SK-N-SH (cell line): ENCODE measurements around the gene PTGES3. TPM values are rescaled to one million over a fixed set of nuclear protein-coding genes. Genes with fewer than 3 reads are reported as not detected.

Experiments
- CTCF ChIA-PET: fragments of 300-600, 350-600 bp; formaldehyde crosslinking; extraction: SDS; loops from one replicate; lab custom pipeline; 2021; lab: Yijun Ruan, JAX
- POLR2A ChIA-PET: fragments of 350-600 bp; sonication (Branson Sonifier 250); formaldehyde crosslinking; extraction: SDS; loops from one replicate; lab custom pipeline; 2020; ENCODE audit warnings: antibody characterized with exemption, inconsistent platforms; lab: Yijun Ruan, JAX
- DNase-seq: peaks from one replicate; pipeline ENCODE4 v3.0.0; 2012
- H2AFZ ChIP-seq: fragments of 200-600 bp; sonication (generic); 2 replicates; pipeline ENCODE4 v1.8.1; 2016; ENCODE audit warnings: antibody characterized with exemption, mild to moderate bottlenecking, low read depth
- H3F3A ChIP-seq: fragments of 200-600 bp; sonication (generic); replicated peaks from 2 replicates; pipeline ENCODE3; 2016; ENCODE audit warnings: antibody characterized with exemption, mild to moderate bottlenecking; ENCODE audit not compliant: insufficient read depth
- H3K27ac ChIP-seq, 2 experiments: fragments of 200-500 bp in 1 of 2; fragments of 200-600 bp in 1 of 2; sonication (Bioruptor generic) in 1 of 2; sonication (generic), shearing (Covaris generic) in 1 of 2; 2 replicates each; pipeline versions ENCODE4 v1.5.1 to v1.6.1; 2014 to 2016; ENCODE audit warnings: low read depth in 2 of 2, inconsistent platforms in 1 of 2, low read length in 1 of 2, mild to moderate bottlenecking in 1 of 2, mixed read lengths in 1 of 2
- H3K27me3 ChIP-seq: fragments of 200-600 bp; sonication (generic), shearing (Covaris generic); 2 replicates; pipeline ENCODE4 v1.6.1; 2016; ENCODE audit warnings: mixed run types; ENCODE audit not compliant: insufficient read depth
- H3K36me3 ChIP-seq, 2 experiments: fragments of 200-500 bp in 1 of 2; fragments of 200-600 bp in 1 of 2; sonication (Bioruptor generic) in 1 of 2; sonication (generic) in 1 of 2; replicated peaks in 1 of 2; 2 replicates each; pipeline versions ENCODE3 to v1.5.1; 2014 to 2016; ENCODE audit warnings: low read length in 1 of 2, mild to moderate bottlenecking in 1 of 2; ENCODE audit not compliant: insufficient read depth in 2 of 2, control insufficient read depth in 1 of 2
- H3K4me1 ChIP-seq, 2 experiments: fragments of 200-500 bp in 1 of 2; fragments of 200-600 bp in 1 of 2; sonication (Bioruptor generic) in 1 of 2; sonication (generic), shearing (Covaris generic) in 1 of 2; 2 replicates each; pipeline versions ENCODE4 v1.5.1 to v1.6.1; 2014 to 2016; ENCODE audit warnings: low read depth in 1 of 2, low read length in 1 of 2, mixed run types in 1 of 2; ENCODE audit not compliant: insufficient read depth in 2 of 2, control insufficient read depth in 1 of 2
- H3K4me2 ChIP-seq: fragments of 200-600 bp; sonication (generic), shearing (Covaris generic); 2 replicates; pipeline ENCODE4 v1.6.1; 2017; ENCODE audit warnings: mixed run types
- H3K4me3 ChIP-seq, 2 experiments: fragments of 200-500 bp in 1 of 2; fragments of 200-600 bp in 1 of 2; sonication (Bioruptor generic) in 1 of 2; sonication (generic), shearing (Covaris generic) in 1 of 2; 2 replicates each; pipeline versions ENCODE4 v1.5.1 to v1.8.1; 2014 to 2016; ENCODE audit warnings: low read depth in 2 of 2, inconsistent platforms in 1 of 2, low read length in 1 of 2, mild to moderate bottlenecking in 1 of 2, mixed read lengths in 1 of 2, moderate library complexity in 1 of 2
- H3K79me2 ChIP-seq: fragments of 200-600 bp; sonication (generic); 2 replicates; pipeline ENCODE4 v1.8.1; 2017; ENCODE audit warnings: mild to moderate bottlenecking; ENCODE audit not compliant: insufficient read depth
- H3K9ac ChIP-seq: fragments of 200-600 bp; sonication (generic); 2 replicates; pipeline ENCODE4 v1.6.1; 2017; ENCODE audit warnings: mixed run types
- H3K9me2 ChIP-seq: fragments of 200-600 bp; sonication (generic); 2 replicates; pipeline ENCODE4 v1.6.1; 2017; ENCODE audit warnings: mixed run types
- H3K9me3 ChIP-seq: fragments of 200-600 bp; sonication (generic); 2 replicates; pipeline ENCODE4 v1.6.1; 2017; ENCODE audit warnings: mixed run types, mild to moderate bottlenecking, moderate library complexity
- H4K20me1 ChIP-seq: fragments of 200-600 bp; sonication (generic); 2 replicates; pipeline ENCODE4 v1.6.1; 2017; ENCODE audit warnings: mild to moderate bottlenecking, mixed run types; ENCODE audit not compliant: insufficient read depth
- CTCF ChIP-seq: fragments of 200-600 bp; sonication (generic); IDR thresholded peaks from 2 replicates; pipeline ENCODE4 v1.6.1; 2017; ENCODE audit warnings: antibody characterized with exemption, mild to moderate bottlenecking, moderate library complexity
- EZH2phosphoT487 ChIP-seq: fragments of 200-600 bp; sonication (generic); IDR thresholded peaks from 2 replicates; pipeline ENCODE4 v1.6.1; 2017; ENCODE audit warnings: low read depth, mixed run types, mild to moderate bottlenecking, antibody characterized with exemption, moderate library complexity, borderline replicate concordance
- FOSL2 ChIP-seq: IDR thresholded peaks from 2 replicates; pipeline ENCODE4 v1.4.0; 2012; ENCODE audit warnings: low read depth, mild to moderate bottlenecking, moderate library complexity, borderline replicate concordance
- FOXJ3 ChIP-seq: sonication (generic); formaldehyde crosslinking; IDR thresholded peaks from 2 replicates; pipeline ENCODE4 v1.5.1; 2020; ENCODE audit warnings: mild to moderate bottlenecking, missing genetic modification reagents
- MXI1 ChIP-seq: IDR thresholded peaks from 2 replicates; pipeline ENCODE4 v1.6.1; 2012; ENCODE audit warnings: mild to moderate bottlenecking, low read depth, low read length, improper control_type of control experiment
- RCOR1 ChIP-seq: fragments of 150-350 bp; IDR thresholded peaks from 2 replicates; pipeline ENCODE4 v1.6.1; 2017; ENCODE audit warnings: antibody characterized with exemption, low read length
- SIN3A ChIP-seq: IDR thresholded peaks from 2 replicates; pipeline ENCODE4 v1.6.1; 2012; ENCODE audit warnings: low read depth, mild to moderate bottlenecking, low read length, moderate library complexity, borderline replicate concordance
- SMC3 ChIP-seq: IDR thresholded peaks from 2 replicates; pipeline ENCODE4 v1.6.1; 2012; ENCODE audit warnings: low read depth, low read length, improper control_type of control experiment
- USF2 ChIP-seq: fragments of 150-350 bp; IDR thresholded peaks from 2 replicates; pipeline ENCODE4 v1.6.1; 2017; ENCODE audit warnings: antibody characterized with exemption, low read length, low read depth, borderline replicate concordance
- WGBS: methylation state at CpG from one replicate; pipeline ENCODE4 v1.1.6; 2017; ENCODE audit warnings: low lambda C conversion rate; 5-methylcytosine and 5-hydroxymethylcytosine counted together
- polyA plus RNA-seq, 3 experiments: library from polyadenylated mRNA; depleted of rRNA; stranded (reverse); fragments of >200 nt; gene quantifications; 2 replicates each; pipeline ENCODE4 v1.2.3, GENCODE V29; 2012
- TF ChIP-seq, protein P1 (sequence below): IDR thresholded peaks from 2 replicates; pipeline ENCODE4 v1.4.0; 2012; ENCODE audit warnings: low read depth, borderline replicate concordance

The PTGES3 gene
- polyA plus RNA-seq, 1 of the 3 experiments (the other 2 are of a cell fraction), result 38.9 TPM

- peaks cover 87% of the 10 kb centered on the region for H3K79me2 ChIP-seq
- CTCF ChIA-PET, result interaction anchor here (0.7 to 1.5 kb wide), 3 partner anchors 25 to 56 kb away, joined by 3 to 4 read pairs (median 3); no protein-coding TSS in a partner anchor
- no peak for DNase-seq
- TF ChIP-seq USF2 (no peak), EZH2phosphoT487 (no peak), FOSL2 (no peak), MXI1 (no peak), CTCF (no peak), RCOR1 (no peak), FOXJ3 (no peak), SIN3A (no peak), SMC3 (no peak)
- TF ChIP-seq, protein P1, sequence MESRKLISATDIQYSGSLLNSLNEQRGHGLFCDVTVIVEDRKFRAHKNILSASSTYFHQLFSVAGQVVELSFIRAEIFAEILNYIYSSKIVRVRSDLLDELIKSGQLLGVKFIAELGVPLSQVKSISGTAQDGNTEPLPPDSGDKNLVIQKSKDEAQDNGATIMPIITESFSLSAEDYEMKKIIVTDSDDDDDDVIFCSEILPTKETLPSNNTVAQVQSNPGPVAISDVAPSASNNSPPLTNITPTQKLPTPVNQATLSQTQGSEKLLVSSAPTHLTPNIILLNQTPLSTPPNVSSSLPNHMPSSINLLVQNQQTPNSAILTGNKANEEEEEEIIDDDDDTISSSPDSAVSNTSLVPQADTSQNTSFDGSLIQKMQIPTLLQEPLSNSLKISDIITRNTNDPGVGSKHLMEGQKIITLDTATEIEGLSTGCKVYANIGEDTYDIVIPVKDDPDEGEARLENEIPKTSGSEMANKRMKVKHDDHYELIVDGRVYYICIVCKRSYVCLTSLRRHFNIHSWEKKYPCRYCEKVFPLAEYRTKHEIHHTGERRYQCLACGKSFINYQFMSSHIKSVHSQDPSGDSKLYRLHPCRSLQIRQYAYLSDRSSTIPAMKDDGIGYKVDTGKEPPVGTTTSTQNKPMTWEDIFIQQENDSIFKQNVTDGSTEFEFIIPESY, result no peak
- TF ChIP-seq, all 33 proteins: peak for 0
- POLR2A ChIA-PET, result interaction anchor here (0.6 kb wide), 1 partner anchor 39 kb away, joined by 3 read pairs; no protein-coding TSS in a partner anchor
- no peak overlapping the region for H2AFZ ChIP-seq
- peak overlapping the region; percentile 51; the same call in 1 of the 2 replicates for H3K9ac ChIP-seq
- peak overlapping the region; percentile 22 to 57; a peak in 3 of 4 replicates for H3K4me3 ChIP-seq
- H3K27me3 ChIP-seq, result no peaks in the 10 kb centered on the region
- H3F3A ChIP-seq, result peaks cover 41% of the 10 kb centered on the region
- peaks cover 75% of the 10 kb centered on the region for H4K20me1 ChIP-seq
- H3K4me2 ChIP-seq, result peak overlapping the region; percentile 100
- WGBS, result 36% methylated on average over 8 of the region's 8 CpGs
- H3K9me2 ChIP-seq, result no peaks in the 10 kb centered on the region
- no peaks in the 10 kb centered on the region for H3K9me3 ChIP-seq
- peaks cover 0 to 24% of the 10 kb centered on the region in 2 experiments for H3K36me3 ChIP-seq
- peak overlapping the region; percentile 8 to 98; a peak in 3 of 4 replicates for H3K27ac ChIP-seq
- H3K4me1 ChIP-seq, result peaks cover 10 to 20% of the 10 kb centered on the region in 2 experiments; a peak in 3 of 4 replicates
Measured at GRCh38 chr12:56684745-56685359, 3.2 kb downstream of the PTGES3 start.
